Trophoblast cell (in vitro differentiated cells and primary cell): ENCODE measurements around the gene CLCN3.
A peak's percentile ranks its signal among the peaks of the same experiment; 100 is the strongest.

Experiments
- DNase-seq, 2 donors: peaks; one replicate each; pipeline ENCODE4 v3.0.0-alpha.2; 2016
- H2AFZ ChIP-seq: 2 replicates; pipeline ENCODE4 v1.6.1; 2013; ENCODE audit warnings: low read length, moderate library complexity, mild to moderate bottlenecking; ENCODE audit not compliant: insufficient read depth, poor library complexity
- H2AK5ac ChIP-seq: 2 replicates; pipeline ENCODE4 v1.6.1; 2013; ENCODE audit warnings: mild to moderate bottlenecking, low read length
- H2BK120ac ChIP-seq: 2 replicates; pipeline ENCODE4 v1.6.1; 2013; ENCODE audit warnings: low read length, mild to moderate bottlenecking, moderate library complexity; ENCODE audit not compliant: insufficient read depth, poor library complexity
- H2BK12ac ChIP-seq: 2 replicates; pipeline ENCODE4 v1.6.1; 2013; ENCODE audit warnings: mild to moderate bottlenecking, low read length, moderate library complexity
- H2BK5ac ChIP-seq: 2 replicates; pipeline ENCODE4 v1.6.1; 2013; ENCODE audit warnings: low read length, low read depth, moderate library complexity, mild to moderate bottlenecking; ENCODE audit not compliant: poor library complexity
- H3K14ac ChIP-seq: 2 replicates; pipeline ENCODE4 v1.6.1; 2013; ENCODE audit warnings: mild to moderate bottlenecking, low read length
- H3K18ac ChIP-seq: 2 replicates; pipeline ENCODE4 v1.6.1; 2013; ENCODE audit warnings: mild to moderate bottlenecking, low read length
- H3K23ac ChIP-seq: 2 replicates; pipeline ENCODE4 v1.6.1; 2013; ENCODE audit warnings: low read length
- H3K27ac ChIP-seq: 2 replicates; pipeline ENCODE4 v1.5.1; 2013; ENCODE audit warnings: low read depth, mild to moderate bottlenecking, inconsistent platforms, low read length, moderate library complexity
- H3K27me3 ChIP-seq: 2 replicates; pipeline ENCODE4 v1.6.1; 2013; ENCODE audit warnings: inconsistent platforms, mild to moderate bottlenecking, low read length, moderate library complexity; ENCODE audit not compliant: insufficient read depth
- H3K36me3 ChIP-seq, 2 experiments: 1 replicate in 1 of 2; 2 replicates in 1 of 2; pipeline ENCODE4 v1.6.1; 2013; ENCODE audit warnings: low read length in 2 of 2, mild to moderate bottlenecking in 2 of 2, moderate library complexity in 1 of 2; ENCODE audit not compliant: insufficient read depth in 2 of 2, control insufficient read depth in 1 of 2
- H3K4ac ChIP-seq: 2 replicates; pipeline ENCODE4 v1.6.1; 2013; ENCODE audit warnings: low read depth, mild to moderate bottlenecking, low read length, moderate library complexity
- H3K4me1 ChIP-seq, 2 experiments: 1 replicate in 1 of 2; 2 replicates in 1 of 2; pipeline ENCODE4 v1.6.1; 2013; ENCODE audit warnings: low read length in 2 of 2, mild to moderate bottlenecking in 2 of 2, moderate library complexity in 1 of 2; ENCODE audit not compliant: insufficient read depth in 2 of 2, control insufficient read depth in 1 of 2
- H3K4me2 ChIP-seq: 2 replicates; pipeline ENCODE4 v1.6.1; 2013; ENCODE audit warnings: inconsistent platforms, mild to moderate bottlenecking, low read length, moderate library complexity
- H3K4me3 ChIP-seq: 2 replicates; pipeline ENCODE4 v1.5.1; 2013; ENCODE audit warnings: mild to moderate bottlenecking, low read depth, low read length, inconsistent platforms
- H3K79me1 ChIP-seq: one replicate; pipeline ENCODE4 v1.6.1; 2013; ENCODE audit warnings: low read length
- H3K79me2 ChIP-seq: 2 replicates; pipeline ENCODE4 v1.6.1; 2013; ENCODE audit warnings: low read length, mild to moderate bottlenecking; ENCODE audit not compliant: control insufficient read depth, insufficient read depth, poor library complexity
- H3K9ac ChIP-seq: 2 replicates; pipeline ENCODE4 v1.6.1; 2013; ENCODE audit warnings: mild to moderate bottlenecking, low read length
- H3K9me3 ChIP-seq: 2 replicates; pipeline ENCODE4 v1.6.1; 2013; ENCODE audit warnings: low read depth, mild to moderate bottlenecking, control low read depth, inconsistent platforms, low read length; ENCODE audit not compliant: insufficient read depth
- H4K12ac ChIP-seq: 2 replicates; pipeline ENCODE4 v1.6.1; 2013; ENCODE audit warnings: low read depth, mild to moderate bottlenecking, low read length, moderate library complexity
- H4K8ac ChIP-seq: 2 replicates; pipeline ENCODE4 v1.6.1; 2013; ENCODE audit warnings: low read depth, mild to moderate bottlenecking, low read length, moderate library complexity
- H4K91ac ChIP-seq: one replicate; pipeline ENCODE4 v1.6.1; 2013; ENCODE audit warnings: low read depth, mild to moderate bottlenecking, low read length, moderate library complexity
- WGBS: extraction: QIAGEN DNeasy Blood & Tissue Kit; methylation state at CpG from one replicate; pipeline ENCODE4 v1.1.7; 2013; ENCODE audit warnings: missing lambda C conversion rate; ENCODE audit not compliant: insufficient read length, insufficient coverage; ENCODE audit errors: extremely low coverage; 5-methylcytosine and 5-hydroxymethylcytosine counted together

The CLCN3 gene

GRCh38 chr4:169604903-169605331, 15.5 kb upstream of the CLCN3 start:
- Histone ChIP-seq H3K9ac (no peak overlapping the region), H3K79me2 (no peaks in the 10 kb centered on the region), H3K36me3 (no peaks in the 10 kb centered on the region), H3K18ac (no peak overlapping the region), H3K4me3 (no peak overlapping the region), H4K91ac (no peak overlapping the region), H3K23ac (no peak overlapping the region), H3K4me1 (no peaks in the 10 kb centered on the region), H2BK5ac (no peak overlapping the region), H3K27me3 (no peaks in the 10 kb centered on the region), H4K12ac (no peak overlapping the region), H2BK12ac (no peak overlapping the region), H3K79me1 (no peaks in the 10 kb centered on the region), H3K4ac (no peak overlapping the region), H2AFZ (no peak overlapping the region), H3K9me3 (no peaks in the 10 kb centered on the region), H3K27ac (no peak overlapping the region), H2BK120ac (no peak overlapping the region), H4K8ac (no peak overlapping the region), H2AK5ac (no peak overlapping the region), H3K14ac (no peak overlapping the region), H3K4me2 (no peak overlapping the region)
- WGBS: no CpG with 5 or more reads among the region's 1 CpG
- no peak for DNase-seq

- no CpG with 5 or more reads among the region's 4 CpGs for WGBS
- H3K4me3 ChIP-seq: no peak overlapping the region
Measured at GRCh38 chr4:169611157-169611556, 9.2 kb upstream of the CLCN3 start.

DNA sequence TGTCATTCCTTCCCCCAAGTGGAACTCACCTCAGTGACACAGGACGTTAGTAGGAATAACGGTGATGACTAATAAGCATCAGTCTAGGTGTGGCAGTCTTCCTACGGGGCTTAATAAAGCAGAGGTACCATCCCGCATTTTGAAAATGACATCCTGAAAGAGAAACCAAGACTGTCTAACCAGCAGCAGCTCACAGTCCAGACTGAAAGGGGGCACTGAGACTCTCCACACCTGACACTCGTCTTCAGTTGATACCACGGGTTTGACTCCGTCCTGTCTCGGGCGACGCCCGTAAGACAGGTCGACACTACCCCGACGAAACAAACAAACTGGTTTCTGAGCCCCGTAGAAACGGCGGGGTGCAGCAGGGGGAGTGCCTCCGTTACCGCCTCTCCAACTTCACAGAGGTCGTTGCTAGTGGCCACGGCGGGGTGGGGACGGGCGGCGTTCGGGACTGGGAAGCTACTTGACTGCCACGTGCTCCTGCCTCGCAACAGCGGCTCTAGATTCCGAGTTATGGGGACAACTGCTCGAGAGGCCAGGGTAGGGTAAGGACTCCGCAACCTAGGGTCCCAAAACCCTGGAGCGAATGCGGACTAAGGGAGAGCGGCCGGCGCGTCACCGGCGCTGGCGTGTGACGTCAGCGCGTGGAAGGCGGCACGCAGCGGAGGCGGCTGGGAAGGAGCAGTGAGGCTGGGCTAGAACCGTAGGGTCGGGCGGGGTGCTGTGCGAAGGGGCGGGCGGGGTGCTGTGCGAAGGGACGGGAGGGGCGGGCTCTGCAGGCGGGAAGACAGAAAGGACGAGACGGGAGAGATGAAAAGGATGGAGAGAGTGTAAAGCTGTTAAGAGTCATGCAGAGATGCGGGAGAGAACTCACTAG, 8.1 kb upstream of the CLCN3 start, which contains the start of gene NEK1:
Gene NEK1, minus strand, starts transcription at position 593 of the 880 bp plus-strand sequence. CDS start 9,953 bp downstream, outside the sequence.
- H3K18ac ChIP-seq: peak within 1 kb of the TSS; percentile 83
- peak within 1 kb of the TSS; percentile 75 for H2AFZ ChIP-seq
- H3K9ac ChIP-seq: peak within 1 kb of the TSS; percentile 90
- peak within 1 kb of the TSS; percentile 83 for H2BK120ac ChIP-seq
- no peaks in the 10 kb centered on the region for H3K9me3 ChIP-seq
- peak within 1 kb of the TSS; percentile 66 for H3K27ac ChIP-seq
- peak within 1 kb of the TSS; percentile 83 for H4K91ac ChIP-seq
- H3K4me2 ChIP-seq: peak within 1 kb of the TSS; percentile 89
- H2BK5ac ChIP-seq: peak within 1 kb of the TSS; percentile 45
- no peaks in the 10 kb centered on the region for H3K27me3 ChIP-seq
- peaks cover 4% of the 10 kb centered on the region for H3K79me1 ChIP-seq
- H2AK5ac ChIP-seq: no peak within 1 kb of the TSS
- peak within 1 kb of the TSS; percentile 86 for H3K4me3 ChIP-seq
- WGBS: no CpG with 5 or more reads among the region's 61 CpGs
- H3K79me2 ChIP-seq: peaks cover 3% of the 10 kb centered on the region
- DNase-seq: peak; percentile 79 to 86
- H2BK12ac ChIP-seq: peak within 1 kb of the TSS; percentile 9
- H4K8ac ChIP-seq: peak within 1 kb of the TSS; percentile 85
- peak within 1 kb of the TSS; percentile 79 for H4K12ac ChIP-seq
- peak within 1 kb of the TSS; percentile 42 for H3K4ac ChIP-seq
- peak within 1 kb of the TSS; percentile 88 for H3K14ac ChIP-seq
- H3K36me3 ChIP-seq: no peaks in the 10 kb centered on the region
- no peaks in the 10 kb centered on the region for H3K4me1 ChIP-seq
- no peak within 1 kb of the TSS for H3K23ac ChIP-seq

More at GRCh38 chr4:169611157-169611556, 9.2 kb upstream of the CLCN3 start:
- Histone ChIP-seq H3K14ac (no peak overlapping the region), H3K9ac (no peak overlapping the region), H3K4ac (no peak overlapping the region), H3K36me3 (no peaks in the 10 kb centered on the region), H2BK5ac (no peak overlapping the region), H2BK120ac (no peak overlapping the region), H3K27ac (no peak overlapping the region), H4K91ac (no peak overlapping the region), H3K27me3 (no peaks in the 10 kb centered on the region), H3K4me1 (no peaks in the 10 kb centered on the region), H2BK12ac (no peak overlapping the region), H3K9me3 (no peaks in the 10 kb centered on the region), H3K79me2 (peaks cover 3% of the 10 kb centered on the region), H2AFZ (no peak overlapping the region), H4K12ac (no peak overlapping the region), H3K79me1 (peaks cover 4% of the 10 kb centered on the region), H3K4me2 (no peak overlapping the region), H3K18ac (no peak overlapping the region), H3K23ac (no peak overlapping the region), H2AK5ac (no peak overlapping the region), H4K8ac (no peak overlapping the region)
- no peak for DNase-seq

DNA sequence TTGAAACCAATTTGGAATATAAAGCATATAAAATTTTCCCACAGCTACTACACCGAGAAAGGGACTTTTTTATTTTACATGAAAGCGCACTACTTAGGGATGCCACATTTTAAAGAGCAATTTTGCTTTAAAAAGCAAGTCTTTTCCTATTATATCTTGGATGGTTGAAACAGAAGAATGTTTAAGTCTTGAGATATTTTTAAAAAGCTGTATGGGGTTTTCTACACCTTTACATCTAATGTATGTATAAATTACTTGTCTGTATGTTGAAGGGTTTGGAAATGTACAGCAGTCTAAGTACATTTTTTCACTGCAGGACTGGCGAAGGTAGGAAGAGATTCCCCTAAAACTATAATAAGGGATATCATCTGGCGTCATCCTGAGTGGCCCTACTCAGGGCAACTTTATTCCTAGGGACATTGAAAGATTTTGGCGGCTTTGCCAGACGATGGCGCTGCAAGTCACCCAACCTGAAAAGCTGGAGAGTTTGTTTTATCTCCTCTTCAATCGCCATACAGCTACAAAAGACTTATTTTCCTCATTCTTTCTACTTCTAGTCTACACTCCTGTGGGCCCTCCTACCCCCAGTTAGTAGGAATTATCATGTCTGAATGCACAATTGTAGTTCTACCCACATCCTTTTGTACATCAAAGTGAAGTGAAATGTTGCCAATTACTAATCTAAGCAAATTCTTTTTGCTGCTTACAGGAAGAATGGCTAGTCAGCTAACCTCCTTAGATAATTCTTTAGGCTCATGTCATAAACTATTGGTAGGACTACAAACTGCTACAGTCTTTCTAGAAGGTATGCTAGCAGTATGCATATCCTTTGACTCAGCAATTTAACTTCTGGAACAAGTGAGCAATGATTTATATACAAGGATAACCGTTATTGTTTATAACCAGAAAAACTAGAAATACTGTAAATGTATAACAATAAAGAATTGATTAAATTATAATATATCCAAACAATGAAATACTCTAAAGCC, 7.2 kb upstream of the CLCN3 start:
- no peaks in the 10 kb centered on the region for H3K36me3 ChIP-seq
- no peak overlapping the region for H3K18ac ChIP-seq
- H2BK120ac ChIP-seq: no peak overlapping the region
- H3K4me3 ChIP-seq: no peak overlapping the region
- H2BK12ac ChIP-seq: no peak overlapping the region
- peaks cover 3% of the 10 kb centered on the region for H3K79me2 ChIP-seq
- no peak overlapping the region for H3K27ac ChIP-seq
- no peak overlapping the region for H4K91ac ChIP-seq
- no peak overlapping the region for H2BK5ac ChIP-seq
- no peaks in the 10 kb centered on the region for H3K27me3 ChIP-seq
- no peak overlapping the region for H4K12ac ChIP-seq
- no peaks in the 10 kb centered on the region for H3K4me1 ChIP-seq
- no peak overlapping the region for H3K23ac ChIP-seq
- peak overlapping the region; percentile 74 for H3K4me2 ChIP-seq
- H3K79me1 ChIP-seq: peaks cover 4% of the 10 kb centered on the region
- no peak overlapping the region for H3K14ac ChIP-seq
- H3K9ac ChIP-seq: no peak overlapping the region
- H2AFZ ChIP-seq: no peak overlapping the region
- H3K9me3 ChIP-seq: no peaks in the 10 kb centered on the region
- no peak overlapping the region for H2AK5ac ChIP-seq
- no CpG with 5 or more reads among the region's 9 CpGs for WGBS
- no peak overlapping the region for H4K8ac ChIP-seq
- DNase-seq: peak; percentile 90 to 97
- H3K4ac ChIP-seq: no peak overlapping the region
